IPS-20b (cell line): Measurements from ENCODE around the gene PHF1.

Source experiments
- H3K27ac ChIP-seq: one replicate; pipeline ENCODE4 v1.5.1; 2013; ENCODE audit warnings: low read length
- H3K27me3 ChIP-seq: 2 replicates; pipeline ENCODE4 v1.6.1; 2013; ENCODE audit warnings: mild to moderate bottlenecking, low read length, inconsistent platforms; ENCODE audit not compliant: insufficient read depth
- H3K36me3 ChIP-seq: 2 replicates; pipeline ENCODE4 v1.6.1; 2013; ENCODE audit warnings: low read depth, mild to moderate bottlenecking, inconsistent platforms, low read length, moderate library complexity; ENCODE audit not compliant: insufficient read depth
- H3K4me1 ChIP-seq: 2 replicates; pipeline ENCODE4 v1.6.1; 2013; ENCODE audit warnings: mild to moderate bottlenecking, control low read depth, inconsistent platforms, low read length, moderate library complexity; ENCODE audit not compliant: insufficient read depth
- H3K4me3 ChIP-seq: 2 replicates; pipeline ENCODE4 v1.5.1; 2013; ENCODE audit warnings: mild to moderate bottlenecking, low read length, inconsistent platforms
- H3K9ac ChIP-seq: 2 replicates; pipeline ENCODE4 v1.6.1; 2013; ENCODE audit warnings: low read depth, mild to moderate bottlenecking, inconsistent platforms, low read length, moderate library complexity
- H3K9me3 ChIP-seq: 2 replicates; pipeline ENCODE4 v1.6.1; 2013; ENCODE audit warnings: mild to moderate bottlenecking, low read depth, low read length, inconsistent platforms; ENCODE audit not compliant: insufficient read depth

Gene PHF1

DNA sequence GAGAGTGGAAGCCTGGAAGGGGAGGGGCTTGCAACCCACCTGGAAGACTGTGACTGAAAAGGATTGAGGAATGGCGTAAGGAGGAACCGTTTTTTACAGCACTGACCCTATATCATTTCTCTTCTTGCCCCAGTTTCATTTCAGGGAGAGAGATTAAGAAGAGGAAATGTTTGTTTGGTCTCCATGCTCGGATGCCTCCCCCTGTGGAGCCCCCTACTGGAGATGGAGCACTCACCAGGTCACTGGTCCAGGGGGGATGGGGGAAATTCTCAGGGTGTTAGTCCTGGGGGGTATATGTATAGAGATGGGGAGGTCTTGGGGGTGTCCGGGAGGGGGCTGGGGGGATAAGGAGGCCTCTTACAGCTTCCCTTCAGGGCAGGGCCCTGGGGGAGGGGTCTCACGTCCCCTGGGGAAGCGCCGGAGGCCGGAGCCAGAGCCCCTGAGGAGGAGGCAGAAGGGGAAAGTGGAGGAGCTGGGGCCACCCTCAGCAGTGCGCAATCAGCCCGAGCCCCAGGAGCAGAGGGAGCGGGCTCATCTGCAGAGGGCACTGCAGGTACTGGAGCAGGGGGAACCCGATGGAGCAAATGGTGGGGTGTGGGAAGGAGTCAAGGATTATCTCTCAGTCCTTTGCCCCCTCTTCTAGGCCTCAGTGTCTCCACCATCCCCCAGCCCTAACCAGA, 3.9 kb downstream of the PHF1 start:
- Histone ChIP-seq H3K9me3 (no peaks in the 10 kb centered on the region), H3K27ac (no peak overlapping the region), H3K4me3 (no peak overlapping the region), H3K4me1 (peaks cover 25% of the 10 kb centered on the region), H3K9ac (no peak overlapping the region), H3K27me3 (no peaks in the 10 kb centered on the region), H3K36me3 (peaks cover 44% of the 10 kb centered on the region)

DNA sequence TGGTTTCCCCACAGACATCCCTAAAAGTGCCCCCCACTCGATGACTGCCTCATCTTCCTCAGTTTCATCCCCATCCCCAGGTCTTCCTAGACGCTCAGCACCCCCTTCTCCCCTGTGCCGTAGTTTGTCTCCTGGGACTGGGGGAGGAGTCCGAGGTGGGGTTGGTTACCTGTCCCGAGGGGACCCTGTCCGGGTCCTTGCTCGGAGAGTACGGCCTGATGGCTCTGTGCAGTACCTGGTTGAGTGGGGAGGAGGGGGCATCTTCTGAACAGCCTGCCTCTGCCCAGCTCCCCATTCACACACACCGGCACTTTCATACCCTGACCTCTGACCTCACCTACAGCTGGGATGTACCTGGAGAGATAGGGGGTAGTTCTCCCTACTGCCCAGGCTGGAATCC, 5.0 kb downstream of the PHF1 start:
- Histone ChIP-seq H3K9ac (no peak overlapping the region), H3K36me3 (peaks cover 44% of the 10 kb centered on the region), H3K27me3 (no peaks in the 10 kb centered on the region), H3K9me3 (no peaks in the 10 kb centered on the region), H3K4me3 (peak overlapping the region; percentile 91; the same call in 1 of the 2 replicates), H3K4me1 (peaks cover 25% of the 10 kb centered on the region), H3K27ac (no peak overlapping the region)

DNA sequence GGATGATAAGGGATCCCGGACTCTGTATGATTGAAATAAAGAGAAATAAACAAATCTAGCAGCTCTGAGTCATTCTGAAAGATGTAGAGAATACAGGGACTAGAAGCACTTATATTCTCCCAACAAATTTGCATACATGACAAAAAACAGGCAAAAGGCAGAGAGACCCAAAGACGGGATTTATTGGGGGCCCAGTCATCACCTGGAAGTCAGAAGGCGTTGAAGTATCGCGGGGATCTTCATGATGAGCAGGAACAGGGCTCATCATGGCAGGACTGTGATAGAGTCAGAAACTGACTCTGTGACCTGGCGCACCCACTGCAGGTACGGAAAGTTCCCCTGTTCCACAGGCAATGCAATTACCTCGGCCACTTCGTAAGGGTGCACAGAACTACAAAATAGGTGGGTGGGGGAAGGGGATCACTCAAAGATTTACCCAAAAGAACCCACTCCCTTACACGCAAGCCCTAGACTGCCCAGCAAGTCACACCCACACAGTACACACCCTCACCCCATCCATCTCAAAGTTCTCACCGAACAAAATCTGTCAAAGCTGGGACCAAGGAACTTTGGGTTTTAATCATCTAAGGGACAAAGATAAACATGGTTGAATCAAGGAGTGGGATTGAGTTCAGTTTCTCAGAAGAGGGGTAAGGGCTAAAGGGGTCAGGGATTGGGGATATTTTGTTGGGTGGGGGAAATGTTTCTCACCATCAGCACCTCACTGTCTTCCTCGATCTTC, 5.7 kb downstream of the PHF1 start:
- no peaks in the 10 kb centered on the region for H3K27me3 ChIP-seq
- peak overlapping the region; percentile 91 for H3K4me3 ChIP-seq
- peak overlapping the region; percentile 81 for H3K27ac ChIP-seq
- H3K9me3 ChIP-seq: no peaks in the 10 kb centered on the region
- H3K36me3 ChIP-seq: peaks cover 44% of the 10 kb centered on the region
- peak overlapping the region; percentile 96; the same call in 1 of the 2 replicates for H3K9ac ChIP-seq
- peaks cover 22% of the 10 kb centered on the region for H3K4me1 ChIP-seq

DNA sequence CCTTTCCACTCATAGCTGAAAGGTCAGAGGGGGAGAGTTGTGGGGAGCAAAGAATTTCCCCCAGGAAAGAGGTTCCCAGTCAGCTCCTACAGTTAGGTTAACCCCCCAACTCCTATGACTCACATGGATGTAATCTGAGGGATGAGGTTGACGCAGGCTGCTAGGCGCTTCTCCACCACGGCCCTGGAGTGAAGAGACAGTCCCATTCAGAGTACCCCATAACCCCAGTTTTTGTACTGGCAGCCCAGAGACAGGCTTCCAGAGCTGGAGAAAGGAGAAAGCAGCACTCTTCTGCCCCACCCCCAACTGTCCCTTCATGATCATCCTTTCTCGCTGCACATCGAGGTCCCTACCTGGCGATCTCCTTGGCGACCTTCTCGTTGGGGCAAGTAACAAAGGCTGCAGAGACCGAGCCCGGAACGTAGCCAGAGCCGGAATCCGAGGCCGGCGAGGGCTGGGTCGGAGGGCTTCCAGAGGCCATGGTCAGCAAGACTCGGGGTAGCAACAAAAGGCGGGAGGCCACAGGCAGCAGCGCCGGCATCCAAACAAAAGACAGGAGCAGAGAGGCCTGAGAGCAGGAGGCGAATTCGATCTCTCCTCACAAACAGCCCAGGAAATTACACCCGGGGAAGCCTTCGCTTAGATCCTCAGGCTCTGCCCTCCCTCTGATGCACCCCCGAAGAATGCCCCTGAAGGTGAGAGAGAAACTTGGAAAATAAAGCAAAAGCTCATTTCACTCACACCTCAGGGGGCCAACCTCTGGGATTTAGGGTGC, 6.5 kb downstream of the PHF1 start:
- Histone ChIP-seq H3K4me3 (peak overlapping the region; percentile 91), H3K36me3 (peaks cover 44% of the 10 kb centered on the region), H3K9me3 (no peaks in the 10 kb centered on the region), H3K4me1 (peaks cover 21% of the 10 kb centered on the region), H3K9ac (peak overlapping the region; percentile 96), H3K27ac (peak overlapping the region; percentile 81), H3K27me3 (no peaks in the 10 kb centered on the region)

DNA sequence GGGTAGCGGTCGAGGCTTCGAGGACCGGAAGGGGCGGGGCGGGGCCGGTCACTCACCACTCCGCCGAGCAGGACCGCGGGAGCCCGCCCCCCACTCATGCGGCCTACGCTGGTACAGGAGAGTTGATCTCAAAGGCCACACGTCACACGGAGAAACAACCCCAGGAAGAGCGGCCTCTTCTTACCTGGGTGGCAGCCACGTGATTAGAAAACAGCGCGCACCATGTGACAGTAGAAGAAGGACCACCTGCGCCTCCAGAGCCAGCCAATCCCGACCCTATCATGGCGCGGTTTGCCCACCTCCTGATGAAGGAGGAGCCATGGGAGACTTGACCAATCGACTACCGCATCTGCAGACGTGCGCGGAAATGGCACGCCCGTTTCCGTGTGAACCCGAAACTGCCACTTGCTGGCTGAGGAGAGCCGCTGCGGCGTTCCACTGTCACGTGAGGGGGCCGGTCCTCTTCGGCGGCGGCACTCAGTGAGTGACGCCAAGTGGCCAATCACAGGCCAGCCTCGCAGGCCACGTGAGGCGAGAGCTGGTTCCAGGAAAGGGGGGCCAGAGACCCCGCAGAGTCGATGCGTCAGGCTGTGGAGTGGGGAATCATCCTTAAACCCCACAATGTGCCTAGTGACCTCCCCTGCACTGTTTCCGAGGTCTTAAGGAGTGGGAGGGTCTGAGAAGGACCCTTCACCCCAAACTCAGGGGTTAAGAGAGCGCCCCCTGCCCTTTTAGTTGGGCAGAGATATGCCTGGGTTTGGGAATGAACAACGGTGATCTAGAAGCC, 7.3 kb downstream of the PHF1 start, which contains the start of gene CUTA:
Gene CUTA, minus strand, starts transcription at position 205 of the 787 bp plus-strand sequence. Its CDS starts 107 bp downstream, at position 98.
- Histone ChIP-seq H3K4me1 (peaks cover 21% of the 10 kb centered on the region), H3K36me3 (peaks cover 44% of the 10 kb centered on the region), H3K9me3 (no peaks in the 10 kb centered on the region), H3K9ac (peak within 1 kb of the TSS; percentile 96), H3K27ac (peak within 1 kb of the TSS; percentile 93), H3K27me3 (no peaks in the 10 kb centered on the region), H3K4me3 (peak within 1 kb of the TSS; percentile 91)

DNA sequence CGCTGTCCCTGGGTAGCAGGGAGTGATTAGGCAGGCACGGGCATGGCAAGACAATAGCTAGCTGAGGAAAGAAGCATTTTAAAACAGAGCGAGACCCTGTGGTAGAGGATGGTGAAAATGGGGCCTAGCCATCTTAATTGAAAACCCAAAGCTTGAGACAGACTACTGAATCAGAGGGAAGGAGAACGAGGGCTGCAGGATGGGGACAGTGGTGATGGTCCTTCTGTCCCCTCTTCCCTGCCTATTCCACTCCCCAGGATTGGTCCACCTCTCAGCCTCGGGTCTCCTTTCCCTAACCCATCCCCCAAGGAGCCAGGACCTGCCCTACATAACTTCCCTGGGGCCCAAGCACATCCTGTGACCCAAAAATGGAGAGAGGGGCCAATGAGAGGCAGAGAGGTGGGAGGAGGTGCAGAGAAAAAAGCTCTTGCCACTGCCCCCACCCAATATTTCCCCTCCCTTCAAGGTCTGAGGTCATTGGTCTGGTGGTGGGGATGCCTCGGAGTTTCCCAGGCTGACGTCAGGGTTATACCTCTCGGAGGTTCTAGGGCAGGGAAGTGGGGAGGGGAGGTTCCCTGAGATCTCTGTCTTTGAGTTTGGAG, 8.0 kb downstream of the PHF1 start:
- Histone ChIP-seq H3K9me3 (no peaks in the 10 kb centered on the region), H3K27ac (peak overlapping the region; percentile 93), H3K4me3 (peak overlapping the region; percentile 91), H3K27me3 (no peaks in the 10 kb centered on the region), H3K4me1 (peaks cover 21% of the 10 kb centered on the region), H3K9ac (peak overlapping the region; percentile 87), H3K36me3 (peaks cover 44% of the 10 kb centered on the region)

DNA sequence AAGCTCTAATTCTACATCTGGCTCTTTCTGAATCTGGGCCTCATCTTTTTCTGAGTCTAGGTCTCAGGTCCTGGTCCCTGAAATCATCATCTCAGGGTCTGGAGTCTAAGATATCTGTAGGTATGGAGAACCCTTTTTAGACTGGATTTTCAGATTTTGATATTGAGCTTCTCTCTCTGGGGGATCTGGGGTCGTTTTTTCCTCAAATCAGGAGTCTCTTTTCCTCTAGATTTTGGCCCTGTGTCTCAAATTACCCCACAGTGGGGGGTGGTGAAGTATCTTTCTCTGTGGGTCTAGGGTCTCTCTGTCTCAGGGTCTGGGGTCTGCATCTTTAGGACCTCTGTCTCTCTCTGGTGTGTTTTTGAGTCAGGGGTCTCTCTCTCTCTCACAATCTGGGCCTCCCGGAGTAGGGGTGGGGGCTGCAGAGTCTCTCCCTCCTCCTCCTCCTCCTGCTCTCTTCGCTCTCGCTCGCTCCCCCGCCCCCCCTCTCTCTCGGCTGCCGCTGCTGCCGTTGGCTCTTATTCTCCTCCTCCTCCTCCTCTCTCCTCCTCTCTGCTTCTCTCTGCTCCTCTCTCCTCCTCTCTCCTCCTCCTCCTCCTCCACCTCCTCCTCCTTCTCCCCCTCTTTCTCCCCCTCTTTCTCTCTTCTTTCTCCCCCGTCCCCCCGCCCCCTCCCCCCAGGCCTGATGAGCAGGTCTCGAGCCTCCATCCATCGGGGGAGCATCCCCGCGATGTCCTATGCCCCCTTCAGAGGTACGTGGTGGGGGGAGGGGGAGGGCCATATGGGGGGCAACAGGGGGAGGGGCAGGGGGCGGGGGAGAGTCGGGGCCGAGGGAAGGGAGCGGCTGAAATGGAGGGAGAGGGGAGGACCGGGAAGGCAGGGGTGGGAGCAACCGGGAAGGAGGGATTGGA, 9.0 kb downstream of the PHF1 start, which contains the start of gene SYNGAP1:
Gene SYNGAP1, plus strand, starts transcription at position 486 of the 911 bp plus-strand sequence. Its CDS starts 200 bp downstream, at position 686.
- H3K9me3 ChIP-seq: no peaks in the 10 kb centered on the region
- H3K4me3 ChIP-seq: peak within 1 kb of the TSS; percentile 91
- H3K9ac ChIP-seq: peak within 1 kb of the TSS; percentile 89; the same call in 1 of the 2 replicates
- H3K36me3 ChIP-seq: peaks cover 45% of the 10 kb centered on the region
- H3K4me1 ChIP-seq: peaks cover 25% of the 10 kb centered on the region
- H3K27ac ChIP-seq: peak within 1 kb of the TSS; percentile 93
- H3K27me3 ChIP-seq: no peaks in the 10 kb centered on the region

DNA sequence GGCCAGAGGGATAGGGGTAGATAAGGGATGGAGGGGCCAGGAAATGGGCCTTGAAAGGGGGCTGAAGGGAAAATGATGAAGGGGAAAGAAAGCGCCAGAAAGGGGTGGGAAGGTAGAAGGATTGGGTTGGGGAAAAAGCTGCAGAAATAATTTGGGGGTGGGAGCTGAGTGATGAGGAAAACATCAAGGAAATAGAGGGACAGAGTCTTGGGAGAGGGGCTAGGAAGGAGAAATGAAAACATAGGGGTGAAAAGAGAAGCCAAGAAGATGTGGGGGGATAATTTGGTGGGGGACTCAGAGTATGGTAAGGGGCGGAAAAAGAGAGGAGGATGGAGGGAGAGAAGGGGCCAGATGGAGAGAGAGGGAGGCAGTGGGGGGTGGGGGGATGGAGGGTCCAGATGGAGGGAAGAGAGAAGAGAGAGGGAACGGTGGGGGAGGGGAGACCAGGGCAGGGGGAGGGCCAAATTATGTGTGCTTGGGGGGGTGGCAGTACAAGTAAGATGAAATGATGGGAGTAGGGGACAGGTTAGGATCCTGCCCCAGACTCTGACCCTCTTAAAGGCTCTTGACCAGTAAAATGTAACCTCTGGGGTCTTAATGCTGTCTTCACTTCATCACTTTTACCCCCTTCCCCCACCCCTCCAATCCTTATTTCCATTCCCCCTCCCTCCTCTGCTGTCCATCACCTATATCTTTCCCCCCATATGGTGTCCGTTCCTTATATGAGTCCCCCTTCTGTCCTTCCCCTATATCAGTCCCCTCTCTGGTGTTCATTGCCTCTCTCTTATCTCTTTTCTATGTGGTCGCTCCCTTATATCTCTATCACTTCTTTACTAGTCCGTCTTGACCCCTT, 9.9 kb downstream of the PHF1 start:
- peaks cover 31% of the 10 kb centered on the region for H3K4me1 ChIP-seq
- H3K4me3 ChIP-seq: peak overlapping the region; percentile 83
- H3K36me3 ChIP-seq: peaks cover 36% of the 10 kb centered on the region
- H3K27me3 ChIP-seq: no peaks in the 10 kb centered on the region
- no peak overlapping the region for H3K27ac ChIP-seq
- H3K9me3 ChIP-seq: no peaks in the 10 kb centered on the region
- H3K9ac ChIP-seq: peak overlapping the region; percentile 89; the same call in 1 of the 2 replicates

DNA sequence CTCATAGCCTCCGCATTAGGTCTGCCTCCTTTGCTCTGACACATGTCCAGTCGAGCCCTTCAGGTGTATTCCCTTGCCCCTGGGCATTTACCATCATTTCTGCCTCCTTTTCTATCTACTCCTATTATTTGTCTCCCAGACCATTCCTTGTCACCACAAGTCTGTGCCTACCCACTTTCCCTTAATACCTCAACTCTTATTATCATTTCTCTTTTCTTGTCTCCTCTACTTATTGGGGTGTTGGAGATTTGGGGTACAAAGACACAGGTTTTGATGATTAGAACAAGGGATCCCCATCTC, 10.5 kb downstream of the PHF1 start:
- peak overlapping the region; percentile 83; the same call in 1 of the 2 replicates for H3K4me3 ChIP-seq
- no peaks in the 10 kb centered on the region for H3K9me3 ChIP-seq
- H3K27me3 ChIP-seq: no peaks in the 10 kb centered on the region
- H3K27ac ChIP-seq: no peak overlapping the region
- peak overlapping the region; percentile 89; the same call in 1 of the 2 replicates for H3K9ac ChIP-seq
- peaks cover 27% of the 10 kb centered on the region for H3K4me1 ChIP-seq
- H3K36me3 ChIP-seq: peaks cover 32% of the 10 kb centered on the region
